Small intestine (tissue), 7 donors: ENCODE measurements around the gene PEMT. TPM values are rescaled to one million over a fixed set of nuclear protein-coding genes. Genes with fewer than 3 reads are reported as not detected.
A peak's percentile ranks its signal among the peaks of the same experiment; 100 is the strongest.

ENCODE experiments used
- DNase-seq, 2 donors: peaks; one replicate each; pipeline versions ENCODE4 v3.0.0 to v3.0.0-alpha.2; 2013
- FAIRE-seq: peaks from 2 replicates; lab custom pipeline; 2012; peaks lifted over from hg19 to GRCh38; lab: Jason Lieb, UNC
- H3K27ac ChIP-seq, 3 donors: one replicate each; pipeline ENCODE4 v1.5.1; 2013; ENCODE audit warnings: low read length in 2 of 3, mild to moderate bottlenecking in 2 of 3, control low read depth in 1 of 3, inconsistent platforms in 1 of 3, low read depth in 1 of 3, moderate library complexity in 1 of 3
- H3K27me3 ChIP-seq, 3 donors: one replicate each; pipeline ENCODE4 v1.6.1; 2013; ENCODE audit warnings: low read length in 3 of 3, inconsistent platforms in 1 of 3; ENCODE audit not compliant: control insufficient read depth in 3 of 3, insufficient read depth in 3 of 3
- H3K36me3 ChIP-seq, 3 donors: one replicate each; pipeline ENCODE4 v1.6.1; 2013; ENCODE audit warnings: low read length in 3 of 3, inconsistent platforms in 1 of 3, low read depth in 1 of 3, mild to moderate bottlenecking in 1 of 3, moderate library complexity in 1 of 3; ENCODE audit not compliant: control insufficient read depth in 3 of 3, insufficient read depth in 2 of 3
- H3K4me1 ChIP-seq, 3 donors: one replicate each; pipeline ENCODE4 v1.6.1; 2013; ENCODE audit warnings: low read length in 2 of 3, inconsistent platforms in 1 of 3, low read depth in 1 of 3, mild to moderate bottlenecking in 1 of 3, moderate library complexity in 1 of 3; ENCODE audit not compliant: control insufficient read depth in 3 of 3, insufficient read depth in 2 of 3
- H3K4me3 ChIP-seq, 3 donors: one replicate each; pipeline ENCODE4 v1.5.1; 2013; ENCODE audit warnings: low read length in 3 of 3, control low read depth in 1 of 3, inconsistent platforms in 1 of 3, low read depth in 1 of 3, mild to moderate bottlenecking in 1 of 3, moderate library complexity in 1 of 3
- H3K9me3 ChIP-seq, 2 donors: one replicate each; pipeline ENCODE4 v1.6.1; 2013; ENCODE audit warnings: low read depth in 1 of 2, low read length in 1 of 2; ENCODE audit not compliant: control insufficient read depth in 2 of 2, insufficient read depth in 1 of 2
- WGBS, 3 donors: extraction: QIAGEN DNeasy Blood & Tissue Kit; methylation state at CpG; one replicate each; pipeline ENCODE4 v1.1.7; 2013; 5-methylcytosine and 5-hydroxymethylcytosine counted together
- polyA plus RNA-seq, 4 donors: library from polyadenylated mRNA; stranded (reverse) in 3 of 4; unstranded in 1 of 4; fragments of 200-250 nt in 3 of 4; fragments of 120-200 nt in 1 of 4; gene quantifications; one replicate each; pipeline versions ENCODE4 v1.2.1 to v1.2.3, GENCODE V29; 2013
- donor health status: healthy with polysubstance abuse.
- donor health status: control.
- donor health status: control.
- donor health status: Bipolar disorder and iron deficiency.
- donor health status: healthy.

Gene PEMT
- polyA plus RNA-seq, 4 donors, result 23.0 to 42.0 (median 32.8) TPM

- Histone ChIP-seq H3K9me3 (no peaks in the 10 kb centered on the region), H3K4me3 (no peak overlapping the region), H3K27me3 (no peaks in the 10 kb centered on the region), H3K36me3 (peaks cover 0 to 12% (median 0%) of the 10 kb centered on the region in 3 donors), H3K27ac (peak overlapping the region in 1 of 3 donors; percentile 48), H3K4me1 (peaks cover 0 to 34% (median 0%) of the 10 kb centered on the region in 3 donors)
- DNase-seq (peak in 1 of 2 donors; percentile 61), FAIRE-seq (no peak)
- 23 to 46% (median 40%) methylated on average over 11 of the region's 11 CpGs for WGBS, 3 donors
Measured at GRCh38 chr17:17551361-17551760, 40.1 kb downstream of the PEMT start.

GRCh38 chr17:17549732-17550366 lies 41.7 kb downstream of the PEMT start:
- WGBS, 3 donors, result 88 to 92% (median 90%) methylated on average over 20 of the region's 20 CpGs
- Histone ChIP-seq H3K27me3 (no peaks in the 10 kb centered on the region), H3K4me1 (peaks cover 0 to 37% (median 0%) of the 10 kb centered on the region in 3 donors), H3K4me3 (no peak overlapping the region), H3K9me3 (no peaks in the 10 kb centered on the region), H3K27ac (no peak overlapping the region), H3K36me3 (peaks cover 0 to 8% (median 0%) of the 10 kb centered on the region in 3 donors)
- DNase-seq (no peak), FAIRE-seq (no peak)

GRCh38 chr17:17548044-17548443 lies 43.5 kb downstream of the PEMT start:
- Histone ChIP-seq H3K4me3 (no peak overlapping the region), H3K27ac (no peak overlapping the region), H3K36me3 (peaks cover 0 to 11% (median 0%) of the 10 kb centered on the region in 3 donors), H3K4me1 (peaks cover 0 to 40% (median 2%) of the 10 kb centered on the region in 3 donors), H3K9me3 (no peaks in the 10 kb centered on the region), H3K27me3 (no peaks in the 10 kb centered on the region)
- DNase-seq (no peak), FAIRE-seq (no peak)
- WGBS, 3 donors, result 81 to 85% (median 83%) methylated on average over 8 of the region's 8 CpGs

GRCh38 chr17:17547210-17547764 lies 44.2 kb downstream of the PEMT start:
- H3K27ac ChIP-seq, result peak overlapping the region in 1 of 3 donors; percentile 0
- WGBS, 3 donors, result 18 to 71% (median 48%) methylated on average over 8 to 9 of the region's 9 CpGs
- no peak overlapping the region for H3K4me3 ChIP-seq
- FAIRE-seq (no peak), DNase-seq (peak; percentile 49 to 59)
- H3K9me3 ChIP-seq, result no peaks in the 10 kb centered on the region
- peaks cover 0 to 40% (median 2%) of the 10 kb centered on the region in 3 donors for H3K4me1 ChIP-seq
- no peaks in the 10 kb centered on the region for H3K27me3 ChIP-seq
- peaks cover 0 to 10% (median 0%) of the 10 kb centered on the region in 3 donors for H3K36me3 ChIP-seq

GRCh38 chr17:17546399-17547185 lies 44.9 kb downstream of the PEMT start:
- Histone ChIP-seq H3K27me3 (no peaks in the 10 kb centered on the region), H3K27ac (peak overlapping the region in 1 of 3 donors; percentile 0), H3K4me3 (no peak overlapping the region), H3K36me3 (peaks cover 0 to 10% (median 0%) of the 10 kb centered on the region in 3 donors), H3K4me1 (peaks cover 0 to 38% (median 2%) of the 10 kb centered on the region in 3 donors), H3K9me3 (no peaks in the 10 kb centered on the region)
- DNase-seq (no peak), FAIRE-seq (no peak)
- WGBS, 3 donors, result 60 to 79% (median 66%) methylated on average over 16 of the region's 16 CpGs

- Histone ChIP-seq H3K9me3 (no peaks in the 10 kb centered on the region), H3K4me1 (peaks cover 0 to 32% (median 2%) of the 10 kb centered on the region in 3 donors), H3K27me3 (no peaks in the 10 kb centered on the region), H3K36me3 (peaks cover 0 to 10% (median 0%) of the 10 kb centered on the region in 3 donors), H3K27ac (no peak overlapping the region), H3K4me3 (no peak overlapping the region)
- DNase-seq, result no peak
- no peak for FAIRE-seq
- 82 to 92% (median 90%) methylated on average over 7 of the region's 7 CpGs for WGBS, 3 donors
Measured at GRCh38 chr17:17545984-17546383, 45.5 kb downstream of the PEMT start.

- DNase-seq (no peak), FAIRE-seq (no peak)
- H3K36me3 ChIP-seq, result peaks cover 0 to 12% (median 0%) of the 10 kb centered on the region in 3 donors
- peaks cover 0 to 33% (median 2%) of the 10 kb centered on the region in 3 donors for H3K4me1 ChIP-seq
- H3K27ac ChIP-seq, result no peak overlapping the region
- no peaks in the 10 kb centered on the region for H3K27me3 ChIP-seq
- 90 to 95% (median 93%) methylated on average over 20 of the region's 20 CpGs for WGBS, 3 donors
- no peaks in the 10 kb centered on the region for H3K9me3 ChIP-seq
- no peak overlapping the region for H3K4me3 ChIP-seq
Measured at GRCh38 chr17:17545031-17545820, 46.3 kb downstream of the PEMT start.
